ENCODE measurements around the gene MOCS3. TPM values are rescaled to one million over a fixed set of nuclear protein-coding genes. Genes with fewer than 3 reads are reported as not detected.

The MOCS3 gene
- total RNA-seq, 2 donors from 2014 or later, result 2.9 to 3.1 TPM

DNA sequence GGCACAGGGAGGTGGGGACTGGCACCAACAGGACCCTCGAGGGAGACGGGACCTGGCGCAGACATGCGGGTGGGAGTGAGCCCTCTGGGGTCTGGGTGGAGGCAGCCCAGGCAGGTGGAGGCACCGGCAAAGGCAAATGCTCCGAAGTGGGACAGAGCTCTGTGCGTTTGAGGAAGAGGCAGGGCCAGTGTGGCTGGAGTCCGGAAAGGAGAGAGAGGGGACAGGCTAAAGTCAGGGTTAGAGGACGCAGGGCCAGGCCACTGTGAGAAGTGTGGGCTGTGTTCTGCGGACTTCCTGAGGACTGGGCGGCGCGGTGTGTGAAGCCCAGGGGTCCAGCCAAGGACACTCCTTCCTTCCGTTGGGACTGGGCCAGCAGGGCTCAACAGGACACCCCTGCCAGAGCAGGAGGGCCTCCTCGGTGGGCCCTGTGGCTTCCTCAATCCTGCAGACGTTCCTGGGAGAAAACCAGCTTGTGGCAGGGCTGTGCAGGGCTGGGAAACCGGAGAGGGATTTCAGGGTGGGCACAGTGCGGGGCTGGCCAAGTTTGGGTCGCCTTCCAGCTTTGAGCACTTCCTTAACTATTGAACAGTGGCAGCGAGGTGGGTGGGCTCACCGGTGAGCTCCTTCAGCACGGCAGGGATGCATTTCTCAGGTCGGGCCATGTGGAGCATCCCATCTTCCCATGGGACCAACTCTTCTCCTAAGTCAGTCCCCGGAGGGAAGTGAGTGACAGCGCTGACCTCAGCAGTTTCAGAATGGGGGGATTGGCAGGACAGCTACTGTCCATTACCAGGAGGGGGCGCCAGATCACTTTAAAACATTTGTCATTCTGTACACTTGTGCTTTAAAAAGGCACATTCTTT is 22.5 kb downstream of the MOCS3 start:
- DNase-seq (ENCODE audit: low spot score), result no peak
- Histone ChIP-seq H3K27ac (no peak overlapping the region), H3K27me3 (no peaks in the 10 kb centered on the region), H3K4me3 (no peak overlapping the region), H3K9me3 (no peaks in the 10 kb centered on the region), H3K36me3 (no peaks in the 10 kb centered on the region), H3K4me1 (peaks cover 0 to 4% of the 10 kb centered on the region in 2 donors)
- TF ChIP-seq, protein P1, sequence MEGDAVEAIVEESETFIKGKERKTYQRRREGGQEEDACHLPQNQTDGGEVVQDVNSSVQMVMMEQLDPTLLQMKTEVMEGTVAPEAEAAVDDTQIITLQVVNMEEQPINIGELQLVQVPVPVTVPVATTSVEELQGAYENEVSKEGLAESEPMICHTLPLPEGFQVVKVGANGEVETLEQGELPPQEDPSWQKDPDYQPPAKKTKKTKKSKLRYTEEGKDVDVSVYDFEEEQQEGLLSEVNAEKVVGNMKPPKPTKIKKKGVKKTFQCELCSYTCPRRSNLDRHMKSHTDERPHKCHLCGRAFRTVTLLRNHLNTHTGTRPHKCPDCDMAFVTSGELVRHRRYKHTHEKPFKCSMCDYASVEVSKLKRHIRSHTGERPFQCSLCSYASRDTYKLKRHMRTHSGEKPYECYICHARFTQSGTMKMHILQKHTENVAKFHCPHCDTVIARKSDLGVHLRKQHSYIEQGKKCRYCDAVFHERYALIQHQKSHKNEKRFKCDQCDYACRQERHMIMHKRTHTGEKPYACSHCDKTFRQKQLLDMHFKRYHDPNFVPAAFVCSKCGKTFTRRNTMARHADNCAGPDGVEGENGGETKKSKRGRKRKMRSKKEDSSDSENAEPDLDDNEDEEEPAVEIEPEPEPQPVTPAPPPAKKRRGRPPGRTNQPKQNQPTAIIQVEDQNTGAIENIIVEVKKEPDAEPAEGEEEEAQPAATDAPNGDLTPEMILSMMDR (IDR thresholded peaks at IDR 0.05), result peak; percentile 61 to 86

DNA sequence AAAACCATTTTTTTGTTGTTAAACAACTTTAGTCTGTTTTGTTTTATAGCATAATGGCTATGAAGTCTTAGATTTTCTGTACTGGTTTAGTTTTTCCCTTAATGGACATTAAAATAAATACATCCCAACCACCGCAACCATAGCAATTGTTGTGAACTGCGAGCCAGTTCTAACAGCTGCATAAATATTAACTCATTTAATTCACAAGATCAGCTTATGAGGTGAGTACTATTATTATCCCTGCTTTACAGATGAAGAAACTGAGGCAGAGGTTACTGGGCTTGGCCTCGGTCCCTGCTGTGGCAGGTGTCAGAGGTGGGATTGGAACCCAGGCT is 23.1 kb downstream of the MOCS3 start:
- DNase-seq (ENCODE audit: low spot score), result no peak
- H3K9me3 ChIP-seq, result no peaks in the 10 kb centered on the region
- no peak overlapping the region for H3K4me3 ChIP-seq
- no peaks in the 10 kb centered on the region for H3K36me3 ChIP-seq
- H3K27me3 ChIP-seq, result no peaks in the 10 kb centered on the region
- TF ChIP-seq, protein P1 (IDR thresholded peaks at IDR 0.05), result no peak
- H3K4me1 ChIP-seq, result peaks cover 0 to 4% of the 10 kb centered on the region in 2 donors
- H3K27ac ChIP-seq, result no peak overlapping the region

DNA sequence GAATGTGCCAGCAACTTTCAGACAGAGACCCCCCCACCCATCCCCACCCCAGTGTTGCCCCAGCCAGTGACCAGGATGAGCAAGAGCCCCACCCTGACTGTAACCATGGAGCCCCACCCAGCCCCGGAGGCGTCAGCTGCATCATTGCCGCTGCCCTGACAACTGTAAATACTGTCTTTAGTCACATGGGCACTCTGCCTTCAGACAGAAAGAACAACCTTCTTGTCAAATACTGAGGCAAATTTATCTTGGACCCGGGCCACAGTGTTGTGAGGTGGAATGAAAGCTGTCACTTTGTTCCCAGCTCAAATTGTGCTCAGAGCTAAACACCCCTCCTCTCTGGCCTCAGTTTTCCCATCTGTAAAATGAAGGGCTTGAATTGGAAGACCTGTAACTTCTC is 23.7 kb downstream of the MOCS3 start:
- Histone ChIP-seq H3K4me3 (no peak overlapping the region), H3K36me3 (no peaks in the 10 kb centered on the region), H3K4me1 (peaks cover 0 to 4% of the 10 kb centered on the region in 2 donors), H3K9me3 (no peaks in the 10 kb centered on the region), H3K27me3 (no peaks in the 10 kb centered on the region), H3K27ac (no peak overlapping the region)
- TF ChIP-seq, protein P1 (IDR thresholded peaks at IDR 0.05), result no peak
- DNase-seq (ENCODE audit: low spot score), result no peak

DNA sequence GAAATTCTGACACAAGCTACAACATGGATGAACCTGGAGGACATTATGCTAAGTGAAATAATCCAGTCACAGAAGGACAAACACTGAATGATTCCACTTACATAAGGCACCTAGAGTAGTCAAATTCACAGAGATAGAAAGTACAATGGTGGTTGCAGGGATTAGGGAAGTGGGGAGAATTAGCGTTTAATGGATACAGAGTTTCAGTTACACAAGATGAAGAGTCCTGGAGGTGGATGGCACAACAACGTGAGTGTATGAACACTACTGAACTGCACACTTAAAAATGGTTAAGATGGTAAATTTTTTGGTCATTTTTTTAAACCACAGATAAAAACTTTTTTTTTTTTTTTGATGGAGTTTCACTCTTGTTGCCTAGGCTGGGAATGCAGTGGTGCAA is 24.7 kb downstream of the MOCS3 start:
- TF ChIP-seq, protein P1 (IDR thresholded peaks at IDR 0.05), result no peak
- Histone ChIP-seq H3K27ac (no peak overlapping the region), H3K27me3 (no peaks in the 10 kb centered on the region), H3K4me1 (peaks cover 0 to 7% of the 10 kb centered on the region in 2 donors), H3K9me3 (no peaks in the 10 kb centered on the region), H3K36me3 (no peaks in the 10 kb centered on the region), H3K4me3 (no peak overlapping the region)
- no peak for DNase-seq (ENCODE audit: low spot score)

DNA sequence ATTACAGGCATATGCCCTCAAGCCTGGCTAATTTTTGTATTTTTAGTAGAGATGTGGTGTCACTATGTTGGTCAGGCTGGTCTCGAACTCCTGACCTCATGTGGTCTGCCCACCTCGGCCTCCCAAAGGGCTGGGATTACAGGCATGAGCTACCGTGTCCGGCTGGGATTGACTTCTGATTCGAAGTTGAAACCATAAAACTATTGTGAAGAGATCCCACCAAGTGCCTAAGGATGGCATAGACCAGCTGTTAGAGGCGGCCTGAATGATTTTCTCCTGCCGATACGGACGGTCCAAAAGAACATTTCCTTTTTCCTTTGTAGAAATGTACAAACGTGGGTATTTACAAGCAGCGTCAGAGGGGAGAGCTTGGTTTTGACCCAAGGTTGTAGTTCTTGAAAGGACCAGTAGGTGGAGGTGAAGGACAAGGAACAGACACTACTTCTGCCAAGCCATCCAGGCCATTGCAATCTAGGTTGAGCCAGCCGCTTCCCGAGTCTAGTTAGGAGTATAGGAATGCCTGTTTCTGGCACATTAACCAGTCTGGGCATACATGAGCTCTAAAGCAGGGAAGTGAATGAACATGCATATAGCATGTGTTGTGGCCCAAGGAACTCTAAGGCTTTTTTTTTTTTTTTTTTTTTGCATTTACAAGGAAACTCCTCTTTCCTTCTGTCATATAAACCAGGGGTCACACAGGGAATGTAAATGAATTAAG is 29.0 kb downstream of the MOCS3 start:
- TF ChIP-seq, protein P1 (IDR thresholded peaks at IDR 0.05), result peak; percentile 74 to 87
- no peak overlapping the region for H3K27ac ChIP-seq
- H3K4me1 ChIP-seq, result peaks cover 0 to 3% of the 10 kb centered on the region in 2 donors
- no peaks in the 10 kb centered on the region for H3K36me3 ChIP-seq
- no peaks in the 10 kb centered on the region for H3K9me3 ChIP-seq
- H3K27me3 ChIP-seq, result no peaks in the 10 kb centered on the region
- no peak overlapping the region for H3K4me3 ChIP-seq
- DNase-seq (ENCODE audit: low spot score), result peak; percentile 78
